ENCODE data around the gene TGFBR3.

GRCh38 chr1:91795591-91796389, 90.2 kb downstream of the TGFBR3 start:
- TF ChIP-seq POLR2A (IDR thresholded peaks at IDR 0.05; ENCODE audit: low read depth, low read length) (no peak), TAF1 (IDR thresholded peaks at IDR 0.05; ENCODE audit: borderline replicate concordance, low read depth, low read length) (no peak), POLR2AphosphoS5 (IDR thresholded peaks at IDR 0.05; ENCODE audit: low read depth, low read length) (no peak)
